ENCODE measurements around the gene PDLIM5.
A peak's percentile ranks its signal among the peaks of the same experiment; 100 is the strongest.
"Not testable (repeated sequence)": the region's sequence is repeated elsewhere in the genome, so short reads cannot be mapped to it uniquely, and the experiment has no call there.

The PDLIM5 gene

GRCh38 chr4:94466923-94467322 lies 15.2 kb downstream of the PDLIM5 start:
- Histone ChIP-seq H3K4me1 (ENCODE audit: control insufficient read depth, insufficient read depth, low read length) (peaks cover 47% of the 10 kb centered on the region), H3K36me3 (ENCODE audit: insufficient read depth, low read length) (peaks cover 13% of the 10 kb centered on the region), H3K4me2 (ENCODE audit: low read length) (no peak overlapping the region), H3K4me3 (ENCODE audit: low read length) (no peak overlapping the region), H3K27me3 (ENCODE audit: control insufficient read depth, insufficient read depth, low read length) (no peaks in the 10 kb centered on the region), H3K9me3 (replicated peaks; ENCODE audit: low read length) (no peaks in the 10 kb centered on the region), H3K9ac (ENCODE audit: low read depth, low read length) (no peak overlapping the region)

- H3K27me3 ChIP-seq (ENCODE audit: control insufficient read depth, insufficient read depth, low read length) = no peaks in the 10 kb centered on the region
- H3K9me3 ChIP-seq (replicated peaks; ENCODE audit: low read length) = no peaks in the 10 kb centered on the region
- H3K4me1 ChIP-seq (ENCODE audit: control insufficient read depth, insufficient read depth, low read length) = peaks cover 53% of the 10 kb centered on the region
- no peak overlapping the region for H3K4me2 ChIP-seq (ENCODE audit: low read length)
- peaks cover 7% of the 10 kb centered on the region for H3K36me3 ChIP-seq (ENCODE audit: insufficient read depth, low read length)
- no peak overlapping the region for H3K4me3 ChIP-seq (ENCODE audit: low read length)
- H3K9ac ChIP-seq (ENCODE audit: low read depth, low read length) = no peak overlapping the region
These were observed 16.5 kb downstream of the PDLIM5 start for GRCh38 chr4:94468093-94468769.

- H3K4me2 ChIP-seq (ENCODE audit: low read length) = no peak overlapping the region
- H3K27me3 ChIP-seq (ENCODE audit: control insufficient read depth, insufficient read depth, low read length) = no peaks in the 10 kb centered on the region
- no peak overlapping the region for H3K4me3 ChIP-seq (ENCODE audit: low read length)
- no peaks in the 10 kb centered on the region for H3K9me3 ChIP-seq (replicated peaks; ENCODE audit: low read length)
- H3K4me1 ChIP-seq (ENCODE audit: control insufficient read depth, insufficient read depth, low read length) = peaks cover 49% of the 10 kb centered on the region
- no peak overlapping the region for H3K9ac ChIP-seq (ENCODE audit: low read depth, low read length)
- H3K36me3 ChIP-seq (ENCODE audit: insufficient read depth, low read length) = peaks cover 7% of the 10 kb centered on the region
These were observed 17.6 kb downstream of the PDLIM5 start for GRCh38 chr4:94469221-94469784.

- Histone ChIP-seq H3K9ac (ENCODE audit: low read depth, low read length) (no peak overlapping the region), H3K4me1 (ENCODE audit: control insufficient read depth, insufficient read depth, low read length) (peaks cover 44% of the 10 kb centered on the region), H3K4me3 (ENCODE audit: low read length) (no peak overlapping the region), H3K27me3 (ENCODE audit: control insufficient read depth, insufficient read depth, low read length) (no peaks in the 10 kb centered on the region), H3K4me2 (ENCODE audit: low read length) (no peak overlapping the region), H3K9me3 (replicated peaks; ENCODE audit: low read length) (no peaks in the 10 kb centered on the region), H3K36me3 (ENCODE audit: insufficient read depth, low read length) (peaks cover 7% of the 10 kb centered on the region)
These were observed 18.4 kb downstream of the PDLIM5 start for GRCh38 chr4:94470132-94470531.

GRCh38 chr4:94470782-94471181 lies 19.0 kb downstream of the PDLIM5 start:
- H3K27me3 ChIP-seq (ENCODE audit: control insufficient read depth, insufficient read depth, low read length); H3K4me3 ChIP-seq (ENCODE audit: low read length); H3K36me3 ChIP-seq (ENCODE audit: insufficient read depth, low read length); H3K9ac ChIP-seq (ENCODE audit: low read depth, low read length); H3K4me2 ChIP-seq (ENCODE audit: low read length); H3K9me3 ChIP-seq (replicated peaks; ENCODE audit: low read length): not testable (repeated sequence)
- peaks cover 46% of the 10 kb centered on the region for H3K4me1 ChIP-seq (ENCODE audit: control insufficient read depth, insufficient read depth, low read length)

DNA sequence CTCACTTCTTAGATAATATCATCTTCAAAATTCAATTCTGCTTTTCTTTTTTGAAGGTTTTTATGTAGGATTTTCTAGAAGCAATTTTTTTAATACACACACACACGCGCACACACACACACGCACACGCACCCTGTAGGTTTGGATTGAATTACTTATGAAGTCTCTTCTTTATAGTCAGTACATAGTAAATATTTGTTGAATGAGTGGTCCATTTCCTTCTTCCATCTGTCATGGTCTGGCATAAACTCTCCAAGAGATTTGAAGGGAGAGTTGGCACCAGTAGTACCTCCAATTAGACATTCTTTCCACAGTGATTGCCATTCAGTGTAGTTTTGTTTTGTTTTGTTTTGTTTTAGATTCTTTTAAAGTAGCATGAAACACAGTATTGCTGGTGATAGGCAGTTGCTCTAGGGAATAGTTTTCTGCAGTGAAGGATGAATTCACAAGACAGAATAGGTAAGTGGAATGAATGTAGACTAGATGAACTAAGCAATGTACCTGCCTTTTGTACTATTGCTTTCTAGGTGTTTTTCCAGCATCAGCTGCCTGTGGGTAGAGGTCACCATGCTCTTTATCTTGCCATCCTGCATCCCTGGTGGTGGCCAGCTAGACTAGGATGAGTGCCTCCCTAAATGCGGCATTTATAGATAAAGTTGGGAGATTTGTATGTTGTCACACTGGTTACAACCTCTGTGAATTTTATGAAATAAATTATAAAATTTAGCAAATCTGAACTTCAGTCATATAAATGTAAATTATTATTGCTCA lies 20.5 kb downstream of the PDLIM5 start:
- peaks cover 4% of the 10 kb centered on the region for H3K36me3 ChIP-seq (ENCODE audit: insufficient read depth, low read length)
- peak overlapping the region; percentile 34 for H3K4me2 ChIP-seq (ENCODE audit: low read length)
- peak overlapping the region; percentile 38 for H3K4me3 ChIP-seq (ENCODE audit: low read length)
- H3K4me1 ChIP-seq (ENCODE audit: control insufficient read depth, insufficient read depth, low read length) = peaks cover 36% of the 10 kb centered on the region
- no peaks in the 10 kb centered on the region for H3K27me3 ChIP-seq (ENCODE audit: control insufficient read depth, insufficient read depth, low read length)
- H3K9me3 ChIP-seq (replicated peaks; ENCODE audit: low read length) = no peaks in the 10 kb centered on the region
- no peak overlapping the region for H3K9ac ChIP-seq (ENCODE audit: low read depth, low read length)

- H3K4me2 ChIP-seq (ENCODE audit: low read length) = no peak overlapping the region
- H3K36me3 ChIP-seq (ENCODE audit: insufficient read depth, low read length) = no peaks in the 10 kb centered on the region
- H3K27me3 ChIP-seq (ENCODE audit: control insufficient read depth, insufficient read depth, low read length) = no peaks in the 10 kb centered on the region
- no peak overlapping the region for H3K4me3 ChIP-seq (ENCODE audit: low read length)
- H3K9me3 ChIP-seq (replicated peaks; ENCODE audit: low read length) = no peaks in the 10 kb centered on the region
- H3K4me1 ChIP-seq (ENCODE audit: control insufficient read depth, insufficient read depth, low read length) = peaks cover 27% of the 10 kb centered on the region
- H3K9ac ChIP-seq (ENCODE audit: low read depth, low read length) = no peak overlapping the region
These were observed 23.3 kb downstream of the PDLIM5 start for GRCh38 chr4:94475050-94475449.

- Histone ChIP-seq H3K4me3 (ENCODE audit: low read length) (no peak overlapping the region), H3K9ac (ENCODE audit: low read depth, low read length) (no peak overlapping the region), H3K9me3 (replicated peaks; ENCODE audit: low read length) (no peaks in the 10 kb centered on the region), H3K36me3 (ENCODE audit: insufficient read depth, low read length) (no peaks in the 10 kb centered on the region), H3K27me3 (ENCODE audit: control insufficient read depth, insufficient read depth, low read length) (no peaks in the 10 kb centered on the region), H3K4me2 (ENCODE audit: low read length) (no peak overlapping the region), H3K4me1 (ENCODE audit: control insufficient read depth, insufficient read depth, low read length) (peaks cover 33% of the 10 kb centered on the region)
These were observed 24.1 kb downstream of the PDLIM5 start for GRCh38 chr4:94475794-94476193.

DNA sequence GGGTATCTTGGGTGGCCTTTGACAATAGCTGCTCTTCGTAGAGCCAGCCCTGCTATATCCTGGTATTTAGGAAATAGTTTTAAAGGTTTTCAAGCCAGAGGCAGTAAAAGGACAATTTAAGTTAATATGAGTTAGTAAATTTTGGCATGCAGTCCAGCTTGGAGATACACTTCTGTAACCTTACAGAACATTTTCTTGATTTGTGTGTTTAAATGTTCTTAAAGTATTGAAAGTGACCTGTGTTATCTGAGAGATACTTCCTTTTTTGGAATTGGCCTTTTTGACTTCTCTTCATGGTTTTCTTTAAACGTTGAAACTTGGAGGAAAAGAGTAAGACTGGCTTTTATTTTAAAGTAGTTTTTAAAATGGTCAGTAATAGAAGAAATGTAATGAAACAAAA lies 25.5 kb downstream of the PDLIM5 start:
- Histone ChIP-seq H3K9ac (ENCODE audit: low read depth, low read length) (no peak overlapping the region), H3K4me3 (ENCODE audit: low read length) (no peak overlapping the region), H3K4me2 (ENCODE audit: low read length) (no peak overlapping the region), H3K27me3 (ENCODE audit: control insufficient read depth, insufficient read depth, low read length) (no peaks in the 10 kb centered on the region), H3K4me1 (ENCODE audit: control insufficient read depth, insufficient read depth, low read length) (peaks cover 25% of the 10 kb centered on the region), H3K36me3 (ENCODE audit: insufficient read depth, low read length) (no peaks in the 10 kb centered on the region), H3K9me3 (replicated peaks; ENCODE audit: low read length) (no peaks in the 10 kb centered on the region)

- not testable (repeated sequence) for H3K9ac ChIP-seq (ENCODE audit: low read depth, low read length); H3K4me3 ChIP-seq (ENCODE audit: low read length); H3K4me2 ChIP-seq (ENCODE audit: low read length); H3K36me3 ChIP-seq (ENCODE audit: insufficient read depth, low read length); H3K9me3 ChIP-seq (replicated peaks; ENCODE audit: low read length); H3K27me3 ChIP-seq (ENCODE audit: control insufficient read depth, insufficient read depth, low read length)
- H3K4me1 ChIP-seq (ENCODE audit: control insufficient read depth, insufficient read depth, low read length) = peaks cover 15% of the 10 kb centered on the region
These were observed 27.1 kb downstream of the PDLIM5 start for GRCh38 chr4:94478805-94479204.

DNA sequence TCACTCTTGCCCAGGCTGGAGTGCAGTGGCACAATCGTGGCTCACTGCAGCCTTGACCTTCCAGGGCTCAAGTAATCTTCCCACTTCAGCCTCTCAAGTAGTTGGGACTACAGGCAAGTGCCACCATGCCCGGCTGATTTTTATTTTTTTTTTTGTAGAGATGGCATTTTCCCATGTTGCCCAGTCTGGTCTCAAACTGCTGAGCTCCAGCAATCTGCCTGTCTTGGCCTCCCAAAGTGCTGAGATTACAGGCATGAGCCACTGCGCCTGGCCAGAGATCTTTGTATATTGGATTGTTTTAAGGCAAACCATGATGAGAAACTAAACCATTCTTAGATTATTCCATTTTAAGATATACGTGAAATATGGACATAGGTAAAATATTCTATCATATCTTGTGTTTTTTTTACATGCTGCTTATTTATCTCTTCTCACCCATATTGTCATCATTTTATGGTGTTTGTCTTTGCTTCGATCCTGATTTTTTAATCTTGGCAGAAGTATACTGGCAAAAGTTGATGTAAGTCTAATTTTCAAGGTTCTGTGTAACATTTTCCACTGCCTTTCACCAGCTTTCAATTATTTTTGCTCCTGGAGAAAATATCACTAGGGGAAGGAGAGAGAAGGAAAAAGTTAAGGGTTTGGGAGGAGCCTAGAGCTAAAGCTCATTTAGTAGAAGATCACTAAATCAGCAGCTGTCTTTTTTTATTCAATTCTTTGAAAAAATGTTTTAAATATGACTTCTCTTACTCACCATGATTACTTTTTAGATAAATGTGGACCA lies 27.8 kb downstream of the PDLIM5 start:
- no peaks in the 10 kb centered on the region for H3K9me3 ChIP-seq (replicated peaks; ENCODE audit: low read length)
- peaks cover 14% of the 10 kb centered on the region for H3K4me1 ChIP-seq (ENCODE audit: control insufficient read depth, insufficient read depth, low read length)
- peaks cover 5% of the 10 kb centered on the region for H3K36me3 ChIP-seq (ENCODE audit: insufficient read depth, low read length)
- no peaks in the 10 kb centered on the region for H3K27me3 ChIP-seq (ENCODE audit: control insufficient read depth, insufficient read depth, low read length)
- H3K4me2 ChIP-seq (ENCODE audit: low read length) = no peak overlapping the region
- no peak overlapping the region for H3K4me3 ChIP-seq (ENCODE audit: low read length)
- H3K9ac ChIP-seq (ENCODE audit: low read depth, low read length) = no peak overlapping the region

Measured in skeletal muscle satellite cell (primary cell).